ENCODE data around the gene ARHGAP24. TPM values are rescaled to one million over a fixed set of nuclear protein-coding genes. Genes with fewer than 3 reads are reported as not detected.

Gene ARHGAP24
- total RNA-seq, 2 experiments from 2014 or later: 0.28 TPM; not detected in 1

- POLR2A ChIA-PET: no interaction called here
- Mint-ChIP-seq H3K4me1 (no peaks in the 10 kb centered on the region), H3K27me3 (no peaks in the 10 kb centered on the region), H3K4me3 (no peak overlapping the region), H3K27ac (no peak overlapping the region), H3K36me3 (no peaks in the 10 kb centered on the region), H3K9me3 (peaks cover 11% of the 10 kb centered on the region)
- DNase-seq (no peak), ATAC-seq (ENCODE audit: low read depth) (no peak)
Measured at GRCh38 chr4:85557016-85557901, 82.3 kb downstream of the ARHGAP24 start.

GRCh38 chr4:85565761-85566480 is 91.0 kb downstream of the ARHGAP24 start:
- no peak overlapping the region for H3K27ac Mint-ChIP-seq
- no peak for DNase-seq
- no peak for ATAC-seq (ENCODE audit: low read depth)
- no peaks in the 10 kb centered on the region for H3K36me3 Mint-ChIP-seq
- peaks cover 8% of the 10 kb centered on the region for H3K9me3 Mint-ChIP-seq
- H3K27me3 Mint-ChIP-seq: no peaks in the 10 kb centered on the region
- no peaks in the 10 kb centered on the region for H3K4me1 Mint-ChIP-seq
- POLR2A ChIA-PET: no interaction called here
- no peak overlapping the region for H3K4me3 Mint-ChIP-seq

- H3K27ac Mint-ChIP-seq: no peak overlapping the region
- no peak for DNase-seq
- no peaks in the 10 kb centered on the region for H3K36me3 Mint-ChIP-seq
- ATAC-seq (ENCODE audit: low read depth): no peak
- no peak overlapping the region for H3K4me3 Mint-ChIP-seq
- no peaks in the 10 kb centered on the region for H3K9me3 Mint-ChIP-seq
- POLR2A ChIA-PET: no interaction called here
- no peaks in the 10 kb centered on the region for H3K4me1 Mint-ChIP-seq
- H3K27me3 Mint-ChIP-seq: no peaks in the 10 kb centered on the region
Measured at GRCh38 chr4:85569730-85570299, 94.9 kb downstream of the ARHGAP24 start.

GRCh38 chr4:85570388-85570787 is 95.4 kb downstream of the ARHGAP24 start:
- Mint-ChIP-seq H3K27me3 (no peaks in the 10 kb centered on the region), H3K4me1 (no peaks in the 10 kb centered on the region), H3K36me3 (no peaks in the 10 kb centered on the region), H3K27ac (no peak overlapping the region), H3K9me3 (no peaks in the 10 kb centered on the region), H3K4me3 (no peak overlapping the region)
- POLR2A ChIA-PET: no interaction called here
- DNase-seq (no peak), ATAC-seq (ENCODE audit: low read depth) (no peak)

GRCh38 chr4:85571008-85571407 is 96.1 kb downstream of the ARHGAP24 start:
- H3K4me3 Mint-ChIP-seq: no peak overlapping the region
- POLR2A ChIA-PET: no interaction called here
- no peaks in the 10 kb centered on the region for H3K27me3 Mint-ChIP-seq
- no peaks in the 10 kb centered on the region for H3K4me1 Mint-ChIP-seq
- H3K36me3 Mint-ChIP-seq: no peaks in the 10 kb centered on the region
- H3K27ac Mint-ChIP-seq: no peak overlapping the region
- DNase-seq (no peak), ATAC-seq (ENCODE audit: low read depth) (no peak)
- no peaks in the 10 kb centered on the region for H3K9me3 Mint-ChIP-seq

- no peak for DNase-seq
- no peaks in the 10 kb centered on the region for H3K36me3 Mint-ChIP-seq
- H3K27me3 Mint-ChIP-seq: no peaks in the 10 kb centered on the region
- no peaks in the 10 kb centered on the region for H3K4me1 Mint-ChIP-seq
- no peaks in the 10 kb centered on the region for H3K9me3 Mint-ChIP-seq
- no peak overlapping the region for H3K27ac Mint-ChIP-seq
- no peak overlapping the region for H3K4me3 Mint-ChIP-seq
- POLR2A ChIA-PET: no interaction called here
- no peak for ATAC-seq (ENCODE audit: low read depth)
Measured at GRCh38 chr4:85573270-85573669, 98.3 kb downstream of the ARHGAP24 start.

GRCh38 chr4:85577307-85577706 is 102.4 kb downstream of the ARHGAP24 start:
- Mint-ChIP-seq H3K36me3 (no peaks in the 10 kb centered on the region), H3K4me3 (no peak overlapping the region), H3K4me1 (no peaks in the 10 kb centered on the region), H3K27me3 (no peaks in the 10 kb centered on the region), H3K27ac (no peak overlapping the region), H3K9me3 (no peaks in the 10 kb centered on the region)
- ATAC-seq (ENCODE audit: low read depth): no peak
- POLR2A ChIA-PET: no interaction called here
- no peak for DNase-seq

- Mint-ChIP-seq H3K4me1 (no peaks in the 10 kb centered on the region), H3K36me3 (no peaks in the 10 kb centered on the region), H3K9me3 (no peaks in the 10 kb centered on the region), H3K4me3 (no peak overlapping the region), H3K27me3 (no peaks in the 10 kb centered on the region), H3K27ac (no peak overlapping the region)
- DNase-seq (no peak), ATAC-seq (ENCODE audit: low read depth) (no peak)
- POLR2A ChIA-PET: no interaction called here
Measured at GRCh38 chr4:85579942-85580341, 105.0 kb downstream of the ARHGAP24 start.

GRCh38 chr4:85580489-85580888 is 105.5 kb downstream of the ARHGAP24 start:
- no peak overlapping the region for H3K4me3 Mint-ChIP-seq
- POLR2A ChIA-PET: no interaction called here
- no peaks in the 10 kb centered on the region for H3K9me3 Mint-ChIP-seq
- H3K4me1 Mint-ChIP-seq: no peaks in the 10 kb centered on the region
- no peak overlapping the region for H3K27ac Mint-ChIP-seq
- H3K27me3 Mint-ChIP-seq: no peaks in the 10 kb centered on the region
- no peaks in the 10 kb centered on the region for H3K36me3 Mint-ChIP-seq
- ATAC-seq (ENCODE audit: low read depth) (no peak), DNase-seq (no peak)

- no peaks in the 10 kb centered on the region for H3K36me3 Mint-ChIP-seq
- no peaks in the 10 kb centered on the region for H3K27me3 Mint-ChIP-seq
- no peak for DNase-seq
- no peaks in the 10 kb centered on the region for H3K4me1 Mint-ChIP-seq
- H3K4me3 Mint-ChIP-seq: no peak overlapping the region
- peaks cover 2% of the 10 kb centered on the region for H3K9me3 Mint-ChIP-seq
- no peak for ATAC-seq (ENCODE audit: low read depth)
- POLR2A ChIA-PET: no interaction called here
- H3K27ac Mint-ChIP-seq: no peak overlapping the region
Measured at GRCh38 chr4:85587952-85588351, 113.0 kb downstream of the ARHGAP24 start.

- no peaks in the 10 kb centered on the region for H3K4me1 Mint-ChIP-seq
- no peaks in the 10 kb centered on the region for H3K27me3 Mint-ChIP-seq
- POLR2A ChIA-PET: no interaction called here
- no peak overlapping the region for H3K27ac Mint-ChIP-seq
- no peaks in the 10 kb centered on the region for H3K36me3 Mint-ChIP-seq
- no peak for DNase-seq
- no peak overlapping the region for H3K4me3 Mint-ChIP-seq
- ATAC-seq (ENCODE audit: low read depth): no peak
- H3K9me3 Mint-ChIP-seq: no peaks in the 10 kb centered on the region
Measured at GRCh38 chr4:85591406-85592098, 116.6 kb downstream of the ARHGAP24 start.

- Mint-ChIP-seq H3K9me3 (no peaks in the 10 kb centered on the region), H3K27me3 (no peaks in the 10 kb centered on the region), H3K36me3 (no peaks in the 10 kb centered on the region), H3K4me1 (no peaks in the 10 kb centered on the region), H3K27ac (no peak overlapping the region), H3K4me3 (no peak overlapping the region)
- ATAC-seq (ENCODE audit: low read depth) (no peak), DNase-seq (no peak)
- POLR2A ChIA-PET: no interaction called here
Measured at GRCh38 chr4:85595098-85595775, 120.3 kb downstream of the ARHGAP24 start.

Measured in activated naive CD8-positive, alpha-beta T cell treated with anti-CD3 and anti-CD28 coated beads, Interleukin-2, amount 10 ng/mL, durations not matched to agents 7 days and 5 days (primary cell).